Vagina (tissue), 2 donors: ENCODE results near the gene CELA2A. TPM values are rescaled to one million over a fixed set of nuclear protein-coding genes. Genes with fewer than 3 reads are reported as not detected.
"Not testable (repeated sequence)": the region's sequence is repeated elsewhere in the genome, so short reads cannot be mapped to it uniquely, and the experiment has no call there.

ENCODE experiments used
- DNase-seq, 2 donors: peaks; one replicate each; pipeline ENCODE4 v3.0.0-alpha.2; 2017; ENCODE audit errors: extremely low spot score in 2 of 2
- H3K27ac ChIP-seq: fragments of 200-600 bp; sonication (generic); one replicate; pipeline ENCODE4 v1.5.1; 2019
- H3K27me3 ChIP-seq: fragments of 200-600 bp; sonication (generic); one replicate; pipeline ENCODE4 v1.5.1; 2019
- H3K36me3 ChIP-seq, 2 donors: fragments of 200-600 bp; sonication (generic); one replicate each; pipeline ENCODE4 v1.5.1; 2017 to 2019
- H3K4me1 ChIP-seq: fragments of 200-600 bp; sonication (generic); one replicate; pipeline ENCODE4 v1.5.1; 2019
- H3K4me3 ChIP-seq, 2 donors: fragments of 200-600 bp; sonication (generic); 1 replicate in 1 of 2; 2 replicates in 1 of 2; pipeline ENCODE4 v1.5.1; 2016 to 2019
- H3K9me3 ChIP-seq: fragments of 200-600 bp; sonication (generic); one replicate; pipeline ENCODE4 v1.5.1; 2019
- CTCF ChIP-seq, 3 experiments: fragments of 450-650 bp in 2 of 3; fragments of 200-600 bp in 1 of 3; sonication (generic) in 1 of 3; IDR thresholded peaks; one replicate each; pipeline ENCODE4 v1.5.1; 2017 to 2019; ENCODE audit warnings: antibody characterized with exemption in 3 of 3, mild to moderate bottlenecking in 2 of 3, moderate library complexity in 2 of 3
- POLR2A ChIP-seq, 2 donors: fragments of 450-650 bp; IDR thresholded peaks; one replicate each; pipeline ENCODE4 v1.6.1; 2017; ENCODE audit warnings: antibody characterized with exemption in 2 of 2, mild to moderate bottlenecking in 2 of 2, moderate library complexity in 2 of 2
- POLR2AphosphoS5 ChIP-seq, 2 donors: sonication (generic); formaldehyde crosslinking; IDR thresholded peaks; one replicate each; pipeline ENCODE4 v1.9.0; 2017; ENCODE audit warnings: antibody characterized with exemption in 2 of 2, mild to moderate bottlenecking in 2 of 2, low read depth in 1 of 2; ENCODE audit not compliant: insufficient read depth in 1 of 2
- intact Hi-C: fragments of 100-400 bp; cut with DNase I; formaldehyde crosslinking; loops from one replicate; pipeline ENCODE4 v1.15.1; 2023
- total RNA-seq: library from RNA; depleted of rRNA; stranded (reverse); fragments of >200 nt; gene quantifications from one replicate; pipeline ENCODE4 v1.2.3, GENCODE V29; 2016

The CELA2A gene
- total RNA-seq, 1 donor from 2014 or later: not detected

- H3K4me3 ChIP-seq: no peak overlapping the region
- intact Hi-C loops: no loop called here
- TF ChIP-seq POLR2AphosphoS5 (IDR thresholded peaks at IDR 0.05; ENCODE audit: insufficient read depth in 1 of 2, low read depth in 1 of 2): no peak
- no peak for TF ChIP-seq CTCF (IDR thresholded peaks at IDR 0.05)
- no peak for TF ChIP-seq POLR2A (IDR thresholded peaks at IDR 0.05)
- H3K36me3 ChIP-seq: no peaks in the 10 kb centered on the region
- no peaks in the 10 kb centered on the region for H3K4me1 ChIP-seq
- no peaks in the 10 kb centered on the region for H3K27me3 ChIP-seq
- H3K27ac ChIP-seq: no peak overlapping the region
- DNase-seq: no peak
- H3K9me3 ChIP-seq: no peaks in the 10 kb centered on the region
These were observed 3.5 kb upstream of the CELA2A start for GRCh38 chr1:15452866-15453571.

- Histone ChIP-seq H3K27ac (no peak overlapping the region), H3K9me3 (no peaks in the 10 kb centered on the region), H3K27me3 (no peaks in the 10 kb centered on the region), H3K4me1 (no peaks in the 10 kb centered on the region), H3K36me3 (no peaks in the 10 kb centered on the region), H3K4me3 (no peak overlapping the region)
- TF ChIP-seq POLR2A (IDR thresholded peaks at IDR 0.05): no peak
- TF ChIP-seq POLR2AphosphoS5 (IDR thresholded peaks at IDR 0.05; ENCODE audit: insufficient read depth in 1 of 2, low read depth in 1 of 2): no peak
- TF ChIP-seq CTCF (IDR thresholded peaks at IDR 0.05): no peak
- intact Hi-C loops: no loop called here
- DNase-seq: no peak
These were observed 2.8 kb upstream of the CELA2A start for GRCh38 chr1:15453734-15454133.

GRCh38 chr1:15454256-15454655 lies 2.3 kb upstream of the CELA2A start:
- Histone ChIP-seq H3K4me3 (no peak overlapping the region), H3K27me3 (no peaks in the 10 kb centered on the region), H3K27ac (no peak overlapping the region), H3K4me1 (no peaks in the 10 kb centered on the region), H3K36me3 (no peaks in the 10 kb centered on the region), H3K9me3 (no peaks in the 10 kb centered on the region)
- DNase-seq: no peak
- TF ChIP-seq CTCF (IDR thresholded peaks at IDR 0.05): no peak
- intact Hi-C loops: no loop called here

GRCh38 chr1:15455522-15455921 lies 1.0 kb upstream of the CELA2A start:
- no peak for TF ChIP-seq CTCF (IDR thresholded peaks at IDR 0.05)
- TF ChIP-seq POLR2A (IDR thresholded peaks at IDR 0.05): no peak
- TF ChIP-seq POLR2AphosphoS5 (IDR thresholded peaks at IDR 0.05; ENCODE audit: insufficient read depth in 1 of 2, low read depth in 1 of 2): no peak
- H3K27me3 ChIP-seq: no peaks in the 10 kb centered on the region
- no peaks in the 10 kb centered on the region for H3K4me1 ChIP-seq
- H3K36me3 ChIP-seq: no peaks in the 10 kb centered on the region
- H3K4me3 ChIP-seq: no peak overlapping the region
- H3K9me3 ChIP-seq: no peaks in the 10 kb centered on the region
- H3K27ac ChIP-seq: no peak overlapping the region
- no peak for DNase-seq
- intact Hi-C loops: no loop called here

GRCh38 chr1:15457585-15457984 lies 1.1 kb downstream of the CELA2A start:
- Histone ChIP-seq H3K27ac (no peak overlapping the region), H3K9me3 (no peaks in the 10 kb centered on the region), H3K4me3 (no peak overlapping the region), H3K36me3 (no peaks in the 10 kb centered on the region), H3K4me1 (no peaks in the 10 kb centered on the region), H3K27me3 (no peaks in the 10 kb centered on the region)
- DNase-seq: no peak
- intact Hi-C loops: no loop called here
- TF ChIP-seq POLR2AphosphoS5 (IDR thresholded peaks at IDR 0.05; ENCODE audit: insufficient read depth in 1 of 2, low read depth in 1 of 2) (no peak), CTCF (IDR thresholded peaks at IDR 0.05) (no peak), POLR2A (IDR thresholded peaks at IDR 0.05) (no peak)

- DNase-seq, H3K4me1 ChIP-seq, intact Hi-C loops, H3K27me3 ChIP-seq, H3K9me3 ChIP-seq, H3K4me3 ChIP-seq, H3K36me3 ChIP-seq, H3K27ac ChIP-seq: not testable (repeated sequence)
These were observed 1.9 kb downstream of the CELA2A start for GRCh38 chr1:15458388-15458787.
